Osteocyte (in vitro differentiated cells): Measurements from ENCODE around the gene ABCF2. TPM values are rescaled to one million over a fixed set of nuclear protein-coding genes. Genes with fewer than 3 reads are reported as not detected.

Experiments used
- DNase-seq: peaks from one replicate; pipeline ENCODE4 v3.0.0; 2021; ENCODE audit warnings: mixed read lengths; ENCODE audit not compliant: unreplicated experiment; ENCODE audit errors: extremely low spot score
- H3K27ac Mint-ChIP-seq: one replicate; pipeline ENCODE4 v1.8.0; 2021; ENCODE audit warnings: mild to moderate bottlenecking, mixed read lengths; ENCODE audit not compliant: unreplicated experiment
- H3K27me3 Mint-ChIP-seq: one replicate; pipeline ENCODE4 v1.8.0; 2021; ENCODE audit warnings: mixed read lengths; ENCODE audit not compliant: unreplicated experiment
- H3K36me3 Mint-ChIP-seq: one replicate; pipeline ENCODE4 v1.8.0; 2021; ENCODE audit warnings: mixed read lengths; ENCODE audit not compliant: unreplicated experiment
- H3K4me1 Mint-ChIP-seq: one replicate; pipeline ENCODE4 v1.8.0; 2021; ENCODE audit warnings: mixed read lengths; ENCODE audit not compliant: unreplicated experiment
- H3K4me3 Mint-ChIP-seq: one replicate; pipeline ENCODE4 v1.8.0; 2021; ENCODE audit warnings: mild to moderate bottlenecking, moderate library complexity, mixed read lengths; ENCODE audit not compliant: unreplicated experiment
- H3K9me3 Mint-ChIP-seq: one replicate; pipeline ENCODE4 v1.8.0; 2021; ENCODE audit warnings: mixed read lengths; ENCODE audit not compliant: unreplicated experiment
- CTCF ChIP-seq: fragments of 200-600 bp; sonication (generic); IDR thresholded peaks from 2 replicates; pipeline ENCODE4 v1.5.0; 2021; ENCODE audit warnings: antibody characterized with exemption, mild to moderate bottlenecking, moderate library complexity
- long read RNA-seq: library from polyadenylated mRNA; unstranded; transcript quantifications from one replicate; pipeline ENCODE4 v2.0.0, GENCODE V29; 2021
- total RNA-seq: library from RNA; stranded (reverse); gene quantifications from 2 replicates; pipeline ENCODE4 v1.2.1, GENCODE V29; 2021

ABCF2 gene
- 43.9 and 47.5 TPM in 2 replicates for total RNA-seq
- long read RNA-seq, transcript ABCF2-201 (15 exons, 3,546 nt), result major isoform, 352 of 354 reads
- long read RNA-seq, partial matches to known transcripts, result 2 of 354 reads
- long read RNA-seq, other reads (novel, unspliced or antisense), result 0 of 354 reads

DNA sequence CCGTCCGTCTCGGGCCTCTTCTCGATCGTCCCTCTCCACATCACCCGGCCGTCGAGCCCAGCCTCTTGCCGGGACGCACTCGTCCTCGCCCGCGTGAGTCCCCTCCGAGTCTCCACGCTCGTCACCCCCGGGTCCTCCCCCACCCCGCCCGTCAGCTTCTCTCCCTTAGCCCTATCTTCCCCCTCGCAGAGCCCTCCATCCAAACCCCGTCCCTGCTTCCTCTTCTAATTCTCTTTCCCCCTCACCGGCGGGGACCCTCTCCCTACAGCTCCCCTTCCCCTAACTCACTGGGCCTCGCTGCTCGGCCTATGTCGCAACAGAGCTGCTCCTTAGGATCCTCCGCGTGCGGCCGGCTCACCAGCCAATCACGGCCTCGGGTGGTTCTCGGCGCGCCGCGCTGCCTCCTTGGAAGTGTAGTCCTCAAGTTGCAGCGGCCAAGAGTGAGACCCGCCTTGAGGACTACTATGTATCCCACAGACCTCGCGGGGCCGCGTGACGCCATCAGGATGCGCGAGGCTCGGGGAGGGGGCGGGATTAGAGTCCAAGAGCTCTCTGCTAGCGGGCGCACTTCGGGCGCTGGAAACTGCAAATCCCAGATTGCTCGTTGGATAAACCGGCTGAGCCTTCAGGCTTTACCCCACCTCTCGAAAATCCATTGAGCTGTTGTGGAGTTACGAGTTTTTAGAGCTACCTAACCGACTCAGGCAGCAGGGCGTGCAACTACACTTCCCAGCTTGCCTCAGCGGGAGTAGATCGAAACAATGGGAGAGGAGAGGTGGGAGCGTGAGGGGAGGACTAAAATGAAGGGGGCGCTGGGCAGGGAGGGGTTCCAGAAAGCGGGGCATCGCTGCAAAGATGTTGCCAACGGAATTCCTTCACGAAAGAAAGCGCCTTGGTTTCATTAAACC lies at the start of gene ABCF2:
Gene ABCF2 (minus strand): TSS at position 331 of the 908 bp plus-strand sequence. CDS start 747 bp downstream, outside the sequence.
- no peak for TF ChIP-seq CTCF
- peak within 1 kb of the TSS; percentile 99 for H3K27ac Mint-ChIP-seq
- H3K27me3 Mint-ChIP-seq, result no peaks in the 10 kb centered on the region
- no peaks in the 10 kb centered on the region for H3K9me3 Mint-ChIP-seq
- H3K36me3 Mint-ChIP-seq, result peaks cover 20% of the 10 kb centered on the region
- peak; percentile 99 for DNase-seq
- peaks cover 40% of the 10 kb centered on the region for H3K4me1 Mint-ChIP-seq
- peak within 1 kb of the TSS; percentile 100 for H3K4me3 Mint-ChIP-seq

DNA sequence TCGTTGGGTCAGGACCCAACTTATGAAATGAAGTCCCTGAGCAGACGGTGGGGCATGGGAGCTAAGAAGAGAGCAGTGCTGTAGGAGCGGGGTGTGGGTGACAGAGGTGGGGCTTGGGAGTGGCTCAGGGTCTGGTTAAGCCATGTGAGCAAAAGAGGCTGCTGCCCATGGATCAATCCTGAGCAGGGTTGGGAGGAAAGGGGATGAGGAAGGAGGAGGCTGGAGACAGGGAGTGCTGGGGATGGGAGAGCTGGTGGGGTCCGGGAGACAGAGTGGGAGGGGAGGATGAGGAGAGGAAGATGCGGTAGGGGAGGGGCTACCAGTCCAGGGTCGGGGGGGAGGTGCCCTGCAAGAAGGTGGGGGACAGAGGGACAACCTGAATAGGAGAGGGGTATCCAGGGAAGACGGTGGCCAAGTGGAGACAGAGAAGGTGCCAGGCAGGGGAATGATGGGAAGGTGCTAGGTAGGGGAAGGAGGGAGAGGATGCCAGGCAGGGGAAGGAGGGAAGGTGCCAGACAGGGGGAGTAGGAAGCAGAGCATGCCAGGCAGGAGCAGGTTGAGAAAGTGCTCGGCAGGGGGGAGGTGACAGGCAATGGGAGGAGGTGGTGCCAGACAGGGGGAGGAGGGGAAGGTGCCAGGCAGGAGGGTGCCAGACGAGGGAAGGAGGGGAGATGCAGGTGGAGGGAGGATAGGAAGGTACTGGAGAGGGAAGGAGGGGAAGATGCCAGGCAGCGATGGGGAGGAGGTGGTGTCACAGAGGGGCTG lies 49.0 kb upstream of the ABCF2 start:
- H3K27me3 Mint-ChIP-seq, result peaks cover 14% of the 10 kb centered on the region
- no peaks in the 10 kb centered on the region for H3K36me3 Mint-ChIP-seq
- TF ChIP-seq CTCF, result no peak
- no peak overlapping the region for H3K27ac Mint-ChIP-seq
- peak overlapping the region; percentile 56 for H3K4me3 Mint-ChIP-seq
- no peaks in the 10 kb centered on the region for H3K9me3 Mint-ChIP-seq
- DNase-seq, result no peak
- peaks cover 11% of the 10 kb centered on the region for H3K4me1 Mint-ChIP-seq

DNA sequence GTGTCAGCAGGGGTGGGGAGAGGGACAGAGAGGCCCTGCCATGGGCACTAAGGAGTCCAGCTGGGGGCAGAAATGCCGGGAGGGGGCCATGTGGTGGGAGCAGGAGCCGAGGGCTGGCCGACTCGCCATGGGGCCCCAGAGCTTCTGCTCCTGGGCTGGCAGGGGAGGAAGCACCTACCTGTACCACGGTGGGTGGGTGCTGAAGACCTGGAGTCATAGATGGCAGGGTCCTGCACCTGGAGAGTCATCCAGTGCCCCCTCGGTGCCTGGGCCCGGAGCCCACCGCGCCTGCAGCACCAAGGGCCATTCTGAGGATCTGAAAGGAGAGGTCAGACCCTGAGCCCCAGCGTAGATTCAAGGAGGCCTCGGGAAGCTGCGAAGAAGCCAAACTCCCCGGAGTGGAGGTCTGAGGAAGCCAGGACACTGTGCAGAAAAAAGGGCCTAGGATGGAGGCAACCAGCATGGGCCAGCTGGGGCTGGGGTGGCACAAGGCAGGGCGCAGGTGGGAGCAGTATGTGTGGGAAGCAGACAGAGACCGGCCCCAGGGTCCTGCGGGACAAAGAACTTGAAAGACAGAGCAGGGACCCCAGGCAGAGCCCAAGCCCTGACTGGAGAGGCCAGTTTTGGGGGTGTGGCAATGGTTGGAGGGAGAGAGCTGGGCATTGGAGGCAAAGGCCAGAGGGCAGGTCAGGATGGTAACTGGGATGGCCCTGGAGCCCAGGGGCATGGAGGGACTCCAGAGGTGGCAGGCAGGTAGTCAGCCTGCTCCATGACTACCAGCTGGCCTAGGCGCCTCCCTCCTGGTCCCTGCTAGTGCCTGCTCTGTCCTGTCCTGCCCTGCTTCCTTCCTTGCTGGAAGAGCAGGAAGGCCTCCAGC lies 48.2 kb upstream of the ABCF2 start:
- Mint-ChIP-seq H3K36me3 (no peaks in the 10 kb centered on the region), H3K27me3 (peaks cover 6% of the 10 kb centered on the region), H3K4me3 (peak overlapping the region; percentile 56), H3K27ac (no peak overlapping the region), H3K4me1 (peaks cover 11% of the 10 kb centered on the region), H3K9me3 (no peaks in the 10 kb centered on the region)
- DNase-seq, result no peak
- TF ChIP-seq CTCF, result no peak

GRCh38 chr7:151274396-151274795 lies 47.4 kb upstream of the ABCF2 start:
- Mint-ChIP-seq H3K4me3 (no peak overlapping the region), H3K27ac (no peak overlapping the region), H3K36me3 (peaks cover 2% of the 10 kb centered on the region), H3K27me3 (no peaks in the 10 kb centered on the region), H3K4me1 (peaks cover 11% of the 10 kb centered on the region), H3K9me3 (no peaks in the 10 kb centered on the region)
- DNase-seq, result no peak
- no peak for TF ChIP-seq CTCF
